IMR-90 (cell line): Measurements from ENCODE around the gene PRKAG2. TPM values are rescaled to one million over a fixed set of nuclear protein-coding genes. Genes with fewer than 3 reads are reported as not detected.

Experiments used
- ATAC-seq: fragments of 200-7000 bp; cut with Tn5 transposase; 2 replicates; pipeline ENCODE4 v1.9.1; 2020; ENCODE audit warnings: low read depth, mild to moderate bottlenecking, moderate library complexity
- BruUV-seq: library from RNA; stranded (reverse); fragments of 400-500 nt; replicated peaks from 2 replicates; lab custom pipeline; 2021; lab: Mats Ljungman, UMichigan
- CTCF ChIA-PET: fragments of 300-600 bp; formaldehyde crosslinking; extraction: SDS; loops from one replicate; lab custom pipeline; 2021; ENCODE audit warnings: antibody characterized with exemption; lab: Yijun Ruan, JAX
- POLR2A ChIA-PET: fragments of 300-600 bp; sonication (Branson Sonifier 250); formaldehyde crosslinking; loops from one replicate; lab custom pipeline; 2022; ENCODE audit warnings: antibody characterized with exemption; ENCODE audit not compliant: unreplicated experiment; lab: Charles Lee
- DNase-seq: peaks from one replicate; pipeline ENCODE4 v3.0.0; 2013
- H2AFZ ChIP-seq: replicated peaks from 2 replicates; pipeline ENCODE3; 2013; ENCODE audit warnings: low read length, mild to moderate bottlenecking; ENCODE audit not compliant: poor library complexity
- H2AK5ac ChIP-seq: 2 replicates; pipeline ENCODE4 v1.6.1; 2013; ENCODE audit warnings: low read depth, low read length, inconsistent platforms
- H2AK9ac ChIP-seq: replicated peaks from 2 replicates; pipeline ENCODE3; 2013; ENCODE audit warnings: mild to moderate bottlenecking, low read depth, low read length, moderate library complexity; ENCODE audit not compliant: poor library complexity
- H2BK120ac ChIP-seq: 2 replicates; pipeline ENCODE4 v1.6.1; 2013; ENCODE audit warnings: low read depth, low read length, inconsistent platforms
- H2BK15ac ChIP-seq: 3 replicates; pipeline ENCODE4 v1.6.1; 2013; ENCODE audit warnings: low read depth, low read length, inconsistent platforms
- H2BK20ac ChIP-seq: 2 replicates; pipeline ENCODE4 v1.6.1; 2013; ENCODE audit warnings: low read depth, mild to moderate bottlenecking, inconsistent platforms, low read length, moderate library complexity
- H2BK5ac ChIP-seq: 2 replicates; pipeline ENCODE4 v1.6.1; 2013; ENCODE audit warnings: mild to moderate bottlenecking, low read depth, low read length, inconsistent platforms; ENCODE audit not compliant: poor library complexity, severe bottlenecking
- H3K14ac ChIP-seq: replicated peaks from 2 replicates; pipeline ENCODE4 v1.6.1; 2013; ENCODE audit warnings: low read depth, low read length, inconsistent platforms
- H3K18ac ChIP-seq: 2 replicates; pipeline ENCODE4 v1.6.1; 2013; ENCODE audit warnings: low read depth, low read length, control low read depth
- H3K23ac ChIP-seq: 2 replicates; pipeline ENCODE4 v1.6.1; 2013; ENCODE audit warnings: low read depth, low read length, inconsistent platforms
- H3K27ac ChIP-seq: 2 replicates; pipeline ENCODE4 v1.5.1; 2013; ENCODE audit warnings: mild to moderate bottlenecking, control low read depth, low read length; ENCODE audit not compliant: insufficient read depth
- H3K27me3 ChIP-seq: 2 replicates; pipeline ENCODE4 v1.6.1; 2013; ENCODE audit warnings: low read length; ENCODE audit not compliant: control insufficient read depth, insufficient read depth
- H3K36me3 ChIP-seq: 2 replicates; pipeline ENCODE4 v1.6.1; 2013; ENCODE audit warnings: low read length, mixed read lengths; ENCODE audit not compliant: control insufficient read depth, insufficient read depth
- H3K4ac ChIP-seq: 2 replicates; pipeline ENCODE4 v1.6.1; 2013; ENCODE audit warnings: low read depth, low read length, inconsistent platforms
- H3K4me1 ChIP-seq: 2 replicates; pipeline ENCODE4 v1.6.1; 2013; ENCODE audit warnings: low read length, mixed read lengths; ENCODE audit not compliant: control insufficient read depth, insufficient read depth
- H3K4me2 ChIP-seq: 2 replicates; pipeline ENCODE4 v1.6.1; 2013; ENCODE audit warnings: low read depth, mild to moderate bottlenecking, control low read depth, low read length, moderate library complexity
- H3K4me3 ChIP-seq: 2 replicates; pipeline ENCODE4 v1.5.1; 2013; ENCODE audit warnings: low read depth, mild to moderate bottlenecking, control low read depth, low read length, moderate library complexity; ENCODE audit not compliant: insufficient read depth
- H3K56ac ChIP-seq: 2 replicates; pipeline ENCODE4 v1.6.1; 2013; ENCODE audit warnings: low read length, inconsistent platforms; ENCODE audit not compliant: insufficient read depth; ENCODE audit errors: extremely low read depth
- H3K79me1 ChIP-seq, 2 experiments: 2 replicates each; pipeline ENCODE4 v1.6.1; 2013; ENCODE audit warnings: low read length in 2 of 2, inconsistent platforms in 1 of 2, low read depth in 1 of 2
- H3K9ac ChIP-seq: 2 replicates; pipeline ENCODE4 v1.6.1; 2013; ENCODE audit warnings: low read depth, low read length, control low read depth
- H3K9me1 ChIP-seq: 2 replicates; pipeline ENCODE4 v1.6.1; 2013; ENCODE audit warnings: low read length, inconsistent platforms; ENCODE audit not compliant: insufficient read depth
- H3K9me3 ChIP-seq: 2 replicates; pipeline ENCODE4 v1.6.1; 2013; ENCODE audit warnings: low read length; ENCODE audit not compliant: control insufficient read depth, insufficient read depth
- H4K20me1 ChIP-seq: 2 replicates; pipeline ENCODE4 v1.6.1; 2013; ENCODE audit warnings: low read length, inconsistent platforms; ENCODE audit not compliant: insufficient read depth
- H4K5ac ChIP-seq: 2 replicates; pipeline ENCODE4 v1.6.1; 2013; ENCODE audit warnings: mild to moderate bottlenecking, low read depth, low read length, control low read depth
- H4K8ac ChIP-seq, 2 experiments: 2 replicates each; pipeline ENCODE4 v1.6.1; 2013; ENCODE audit warnings: low read depth in 2 of 2, low read length in 2 of 2, control low read depth in 1 of 2, inconsistent platforms in 1 of 2
- H4K91ac ChIP-seq: 2 replicates; pipeline ENCODE4 v1.6.1; 2013; ENCODE audit warnings: low read depth, low read length, inconsistent platforms; ENCODE audit not compliant: insufficient read depth
- NFE2L2 ChIP-seq: fragments of 150-350 bp; IDR thresholded peaks from 2 replicates; pipeline ENCODE4 v1.6.1; 2016; ENCODE audit warnings: low read depth, mild to moderate bottlenecking, low read length
- RAD21 ChIP-seq: IDR thresholded peaks from 2 replicates; pipeline ENCODE4 v1.6.1; 2012; ENCODE audit warnings: low read length, improper control_type of control experiment
- RCOR1 ChIP-seq: IDR thresholded peaks from 2 replicates; pipeline ENCODE4 v1.6.1; 2012; ENCODE audit warnings: mild to moderate bottlenecking, low read length, improper control_type of control experiment; ENCODE audit not compliant: insufficient replicate concordance
- SMC3 ChIP-seq: fragments of 150-350 bp; IDR thresholded peaks from 2 replicates; pipeline ENCODE4 v1.6.1; 2016; ENCODE audit warnings: low read depth, mild to moderate bottlenecking, antibody characterized with exemption, low read length, moderate library complexity
- WGBS, 2 experiments: methylation state at CpG; one replicate each; pipeline versions ENCODE4 v1.1.5 to v1.1.7; 2013; ENCODE audit warnings: missing lambda C conversion rate in 2 of 2; ENCODE audit not compliant: insufficient read length in 1 of 2; ENCODE audit errors: extremely low coverage in 2 of 2; 5-methylcytosine and 5-hydroxymethylcytosine counted together
- dilution Hi-C: fragments of 300-500 bp; cut with HindIII; formaldehyde crosslinking; loops from one replicate; pipeline ENCODE4 v1.14.3; 2018; ENCODE audit warnings: low sequenced_read_pairs; ENCODE audit not compliant: unreplicated experiment
- in situ Hi-C: fragments of 300-500 bp; cut with MboI; formaldehyde crosslinking; loops from 3 replicates; pipeline ENCODE4 v1.14.3; 2019; ENCODE audit warnings: low sequenced_read_pairs, inconsistent platforms, mixed read lengths
- intact Hi-C: fragments of 100-400 bp; cut with micrococcal nuclease; formaldehyde crosslinking; loops from 2 replicates; pipeline ENCODE4 v1.10.0; 2022
- polyA plus RNA-seq, 3 experiments: library from polyadenylated mRNA; depleted of rRNA; stranded (reverse); fragments of >200 nt; gene quantifications; 2 replicates each; pipeline ENCODE4 v1.2.3, GENCODE V29; 2012; ENCODE audit warnings: low replicate concordance in 1 of 3
- total RNA-seq: library from RNA; depleted of rRNA; stranded (reverse); fragments of >200 nt; gene quantifications from 2 replicates; pipeline ENCODE4 v1.2.3, GENCODE V29; 2012

Gene PRKAG2
- total and polyA plus RNA-seq, 2 of the 4 experiments (the other 2 are of a cell fraction), result 15.4 to 21.6 TPM

GRCh38 chr7:151793991-151794507, 82.9 kb downstream of the PRKAG2 start:
- no peak overlapping the region for H2BK5ac ChIP-seq
- no peak overlapping the region for H4K5ac ChIP-seq
- no peak overlapping the region for H2AK5ac ChIP-seq
- no peak for TF ChIP-seq SMC3
- no peak for TF ChIP-seq RCOR1
- TF ChIP-seq NFE2L2, result no peak
- no peak for TF ChIP-seq RAD21
- H4K91ac ChIP-seq, result no peak overlapping the region
- H4K8ac ChIP-seq, result no peak overlapping the region
- peaks cover 8% of the 10 kb centered on the region; the same call in 1 of the 2 replicates for H3K9me1 ChIP-seq
- H4K20me1 ChIP-seq, result no peaks in the 10 kb centered on the region
- no TSS peak for BruUV-seq
- ATAC-seq, result no peak
- no peak overlapping the region for H2AFZ ChIP-seq
- no peak overlapping the region for H2BK15ac ChIP-seq
- H3K4me3 ChIP-seq, result no peak overlapping the region
- H3K27me3 ChIP-seq, result peaks cover 19% of the 10 kb centered on the region
- H3K14ac ChIP-seq, result no peak overlapping the region
- H3K9ac ChIP-seq, result no peak overlapping the region
- intact Hi-C loops (no loop called here), in situ Hi-C loops (no loop called here), dilution Hi-C loops (no loop called here)
- H2BK20ac ChIP-seq, result no peak overlapping the region
- no peak overlapping the region for H3K18ac ChIP-seq
- H3K23ac ChIP-seq, result no peak overlapping the region
- H3K27ac ChIP-seq, result no peak overlapping the region
- no peaks in the 10 kb centered on the region for H3K79me1 ChIP-seq
- no peak overlapping the region for H3K4me2 ChIP-seq
- H3K36me3 ChIP-seq, result no peaks in the 10 kb centered on the region
- no peaks in the 10 kb centered on the region for H3K9me3 ChIP-seq
- DNase-seq, result no peak
- H3K4me1 ChIP-seq, result no peaks in the 10 kb centered on the region
- no peak overlapping the region for H3K4ac ChIP-seq
- H2AK9ac ChIP-seq, result no peak overlapping the region
- H2BK120ac ChIP-seq, result no peak overlapping the region
- ChIA-PET CTCF (no interaction called here), POLR2A (interaction anchor here (0.6 kb wide), 1 partner anchor 30 kb away, joined by 3 read pairs; no protein-coding TSS in a partner anchor)
- no peak overlapping the region for H3K56ac ChIP-seq
- WGBS, 2 experiments, result 85% methylated on average over 4 of the region's 18 CpGs; no CpG with 5 or more reads in 1 of the 2 experiments
